Calu3 (cell line): ENCODE data around the gene HS3ST6. TPM values are rescaled to one million over a fixed set of nuclear protein-coding genes. Genes with fewer than 3 reads are reported as not detected.
"Not testable (repeated sequence)": the region's sequence is repeated elsewhere in the genome, so short reads cannot be mapped to it uniquely, and the experiment has no call there.

Source experiments
- BruUV-seq: library from RNA; stranded (reverse); fragments of 400-500 nt; replicated peaks from 2 replicates; lab custom pipeline; 2021; lab: Mats Ljungman, UMichigan
- CTCF ChIA-PET: fragments of 300-600 bp; sonication (Branson Sonifier 250); formaldehyde crosslinking; loops from one replicate; lab custom pipeline; 2022; ENCODE audit warnings: antibody characterized with exemption; lab: Charles Lee
- DNase-seq: peaks from one replicate; pipeline ENCODE4 v3.0.0; 2022
- H3K27ac Mint-ChIP-seq: one replicate; pipeline ENCODE4 v1.8.0; 2022; ENCODE audit warnings: mixed read lengths; ENCODE audit not compliant: unreplicated experiment
- H3K27me3 Mint-ChIP-seq: one replicate; pipeline ENCODE4 v1.8.0; 2022; ENCODE audit warnings: mixed read lengths; ENCODE audit not compliant: unreplicated experiment
- H3K36me3 Mint-ChIP-seq: one replicate; pipeline ENCODE4 v1.8.0; 2022; ENCODE audit warnings: mild to moderate bottlenecking, moderate library complexity, mixed read lengths; ENCODE audit not compliant: insufficient read depth, unreplicated experiment
- H3K4me1 Mint-ChIP-seq: one replicate; pipeline ENCODE4 v1.8.0; 2022; ENCODE audit warnings: mild to moderate bottlenecking, low read depth, mixed read lengths; ENCODE audit not compliant: unreplicated experiment
- H3K4me3 Mint-ChIP-seq: one replicate; pipeline ENCODE4 v1.8.0; 2022; ENCODE audit warnings: mild to moderate bottlenecking, low read depth, moderate library complexity, mixed read lengths; ENCODE audit not compliant: unreplicated experiment
- H3K9me3 Mint-ChIP-seq: one replicate; pipeline ENCODE4 v1.8.0; 2022; ENCODE audit warnings: low read depth, mixed read lengths; ENCODE audit not compliant: unreplicated experiment
- intact Hi-C: fragments of 100-400 bp; cut with micrococcal nuclease; formaldehyde crosslinking; loops from one replicate; pipeline ENCODE4 v1.10.0; 2022; ENCODE audit not compliant: unreplicated experiment
- total RNA-seq: library from RNA; stranded (reverse); gene quantifications from 2 replicates; pipeline ENCODE4 v1.2.3, GENCODE V29; 2022
- TF ChIP-seq, protein P1 (sequence below): fragments of 200-600 bp; IDR thresholded peaks from one replicate; pipeline ENCODE4 v1.8.0; 2022; ENCODE audit warnings: antibody characterized with exemption; ENCODE audit not compliant: unreplicated experiment

HS3ST6 gene
- total RNA-seq, 1 experiment from 2014 or later: not detected

DNA sequence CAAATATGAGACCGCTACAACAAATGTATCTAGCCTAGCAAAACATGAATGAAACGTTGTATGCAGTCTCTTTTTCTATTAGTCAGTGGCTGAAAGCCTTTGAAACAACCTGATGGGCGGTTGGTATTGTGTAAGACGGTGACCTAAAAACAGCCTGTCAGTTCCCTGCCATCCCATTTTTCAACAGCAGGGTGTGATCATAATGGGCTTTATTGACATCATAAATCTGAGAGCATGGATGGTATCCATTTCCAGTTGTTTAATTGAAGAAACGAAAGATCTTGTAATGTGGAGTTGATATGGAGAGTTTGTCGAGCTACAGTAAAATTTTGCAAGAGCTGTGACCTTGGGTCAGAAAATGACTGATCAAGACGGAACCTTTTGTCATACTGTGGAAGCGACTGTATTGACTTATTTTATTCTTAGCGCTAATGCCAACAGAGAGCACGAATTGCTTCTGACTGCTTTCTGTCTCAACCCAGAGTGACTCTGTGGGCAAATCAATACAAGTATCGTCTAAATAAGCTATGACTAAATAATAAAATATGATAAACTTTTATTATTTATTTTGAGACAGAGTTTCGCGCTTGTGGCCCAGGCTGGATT is 34.0 kb downstream of the HS3ST6 start:
- Mint-ChIP-seq H3K27ac (no peak overlapping the region), H3K9me3 (no peaks in the 10 kb centered on the region), H3K4me3 (no peak overlapping the region), H3K27me3 (peaks cover 37% of the 10 kb centered on the region), H3K36me3 (no peaks in the 10 kb centered on the region), H3K4me1 (peaks cover 13% of the 10 kb centered on the region)
- intact Hi-C loops: no loop called here
- TF ChIP-seq, protein P1, sequence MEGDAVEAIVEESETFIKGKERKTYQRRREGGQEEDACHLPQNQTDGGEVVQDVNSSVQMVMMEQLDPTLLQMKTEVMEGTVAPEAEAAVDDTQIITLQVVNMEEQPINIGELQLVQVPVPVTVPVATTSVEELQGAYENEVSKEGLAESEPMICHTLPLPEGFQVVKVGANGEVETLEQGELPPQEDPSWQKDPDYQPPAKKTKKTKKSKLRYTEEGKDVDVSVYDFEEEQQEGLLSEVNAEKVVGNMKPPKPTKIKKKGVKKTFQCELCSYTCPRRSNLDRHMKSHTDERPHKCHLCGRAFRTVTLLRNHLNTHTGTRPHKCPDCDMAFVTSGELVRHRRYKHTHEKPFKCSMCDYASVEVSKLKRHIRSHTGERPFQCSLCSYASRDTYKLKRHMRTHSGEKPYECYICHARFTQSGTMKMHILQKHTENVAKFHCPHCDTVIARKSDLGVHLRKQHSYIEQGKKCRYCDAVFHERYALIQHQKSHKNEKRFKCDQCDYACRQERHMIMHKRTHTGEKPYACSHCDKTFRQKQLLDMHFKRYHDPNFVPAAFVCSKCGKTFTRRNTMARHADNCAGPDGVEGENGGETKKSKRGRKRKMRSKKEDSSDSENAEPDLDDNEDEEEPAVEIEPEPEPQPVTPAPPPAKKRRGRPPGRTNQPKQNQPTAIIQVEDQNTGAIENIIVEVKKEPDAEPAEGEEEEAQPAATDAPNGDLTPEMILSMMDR: peak; percentile 28
- BruUV-seq: no TSS peak
- CTCF ChIA-PET: interaction anchor here (0.9 to 1.5 kb wide), 3 partner anchors 10 to 44 kb away, joined by 5 to 8 read pairs (median 7); no protein-coding TSS in a partner anchor
- peak; percentile 56 for DNase-seq

DNA sequence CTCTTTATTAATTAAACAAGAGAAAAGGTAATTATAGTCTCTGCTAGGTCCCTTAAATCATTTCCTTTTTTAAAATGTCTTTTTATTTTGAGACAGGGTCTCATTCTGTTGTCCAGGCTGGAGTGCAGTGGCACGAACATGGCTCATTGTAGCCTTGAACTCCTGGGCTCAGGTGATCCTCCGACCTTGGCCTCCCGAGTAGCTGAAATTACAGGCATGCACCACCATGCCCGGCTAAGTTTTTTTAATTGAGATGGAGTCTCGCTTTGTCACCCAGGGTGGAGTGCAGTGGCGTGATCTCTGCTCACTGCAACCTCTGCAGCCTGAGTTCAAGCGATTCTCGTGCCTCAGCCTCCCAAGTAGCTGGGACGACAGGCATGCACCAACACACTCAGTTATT is 37.0 kb downstream of the HS3ST6 start:
- H3K36me3 Mint-ChIP-seq, H3K9me3 Mint-ChIP-seq, H3K4me3 Mint-ChIP-seq, BruUV-seq, intact Hi-C loops, DNase-seq, H3K27ac Mint-ChIP-seq: not testable (repeated sequence)
- Mint-ChIP-seq H3K4me1 (peaks cover 13% of the 10 kb centered on the region), H3K27me3 (peaks cover 49% of the 10 kb centered on the region)
- CTCF ChIA-PET: interaction anchor here (0.7 kb wide), 3 partner anchors 42 to 1030 kb away, joined by 3 read pairs; no protein-coding TSS in a partner anchor

DNA sequence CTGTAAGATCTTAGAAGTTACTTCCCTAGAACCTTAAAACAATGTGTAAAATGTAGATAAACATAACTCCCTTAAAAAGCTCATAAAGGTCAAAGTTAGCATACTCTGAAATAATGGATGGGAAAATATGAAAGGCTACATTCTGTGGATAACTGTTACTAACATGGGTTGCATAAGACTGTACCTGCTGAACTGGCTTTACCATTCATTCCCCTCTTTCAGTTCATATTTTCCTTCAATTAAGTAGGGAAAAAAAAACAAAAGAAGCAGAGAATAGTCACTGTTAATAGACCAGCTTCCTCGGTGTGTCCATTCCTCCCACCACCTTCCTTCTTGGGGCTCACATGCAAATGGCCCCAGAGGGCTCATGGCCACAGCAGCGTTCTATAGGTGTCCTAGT is 38.7 kb downstream of the HS3ST6 start:
- intact Hi-C loops: no loop called here
- CTCF ChIA-PET: interaction anchor here (0.6 to 0.7 kb wide), 2 partner anchors 30 to 33 kb away, joined by 3 read pairs; no protein-coding TSS in a partner anchor
- H3K27me3 Mint-ChIP-seq: peaks cover 50% of the 10 kb centered on the region
- H3K4me1 Mint-ChIP-seq: peaks cover 7% of the 10 kb centered on the region
- no TSS peak for BruUV-seq
- H3K9me3 Mint-ChIP-seq: no peaks in the 10 kb centered on the region
- H3K36me3 Mint-ChIP-seq: no peaks in the 10 kb centered on the region
- no peak overlapping the region for H3K4me3 Mint-ChIP-seq
- no peak overlapping the region for H3K27ac Mint-ChIP-seq
- DNase-seq: no peak
- TF ChIP-seq, protein P1: no peak

DNA sequence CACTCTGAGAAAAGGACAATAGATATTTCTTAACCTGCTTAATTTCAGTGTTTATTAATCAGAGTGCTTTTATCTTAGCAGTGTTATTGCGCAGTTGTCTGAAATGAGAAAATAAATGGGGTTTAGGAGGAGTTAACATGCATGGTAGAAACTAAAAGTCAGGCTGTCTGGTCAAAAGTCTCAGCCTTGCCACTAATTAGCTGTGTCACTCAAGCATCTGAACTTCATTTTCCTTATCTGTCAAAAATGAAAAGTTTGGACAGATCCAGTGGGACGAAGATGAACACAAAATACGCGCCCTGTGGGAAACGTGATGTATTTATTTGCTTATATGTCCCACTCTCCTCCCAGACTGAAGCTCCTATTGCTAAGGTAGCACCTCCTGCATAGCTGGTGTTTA is 40.0 kb downstream of the HS3ST6 start:
- TF ChIP-seq, protein P1: no peak
- CTCF ChIA-PET: interaction anchor here (0.5 kb wide), 1 partner anchor 673 kb away, joined by 5 read pairs; no protein-coding TSS in a partner anchor
- no peak overlapping the region for H3K4me3 Mint-ChIP-seq
- intact Hi-C loops: no loop called here
- H3K36me3 Mint-ChIP-seq: no peaks in the 10 kb centered on the region
- BruUV-seq: no TSS peak
- H3K27ac Mint-ChIP-seq: no peak overlapping the region
- no peaks in the 10 kb centered on the region for H3K9me3 Mint-ChIP-seq
- H3K4me1 Mint-ChIP-seq: no peaks in the 10 kb centered on the region
- no peak for DNase-seq
- peaks cover 41% of the 10 kb centered on the region for H3K27me3 Mint-ChIP-seq

DNA sequence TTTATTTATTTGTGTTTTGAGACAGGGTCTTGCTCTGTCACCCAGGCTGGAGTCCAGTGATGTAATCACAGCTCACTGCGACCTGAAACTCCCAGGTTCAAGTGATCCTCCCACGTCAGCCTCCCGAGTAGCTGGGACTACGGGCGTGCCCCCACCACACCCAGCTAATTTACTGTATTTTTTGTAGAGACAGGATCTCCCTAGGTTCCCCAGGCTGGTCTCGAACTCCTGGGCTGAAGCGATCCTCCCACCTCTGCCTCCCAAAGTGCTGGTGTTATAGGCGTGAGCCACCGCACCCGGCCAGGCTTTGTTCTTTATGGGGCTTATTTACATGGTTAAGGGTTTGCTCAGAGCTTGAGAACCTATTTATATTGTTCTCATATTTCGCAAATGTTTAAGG is 40.4 kb downstream of the HS3ST6 start:
- DNase-seq: no peak
- no peak overlapping the region for H3K4me3 Mint-ChIP-seq
- intact Hi-C loops: no loop called here
- no peaks in the 10 kb centered on the region for H3K9me3 Mint-ChIP-seq
- no peaks in the 10 kb centered on the region for H3K36me3 Mint-ChIP-seq
- H3K4me1 Mint-ChIP-seq: no peaks in the 10 kb centered on the region
- TF ChIP-seq, protein P1: no peak
- BruUV-seq: no TSS peak
- H3K27me3 Mint-ChIP-seq: peaks cover 41% of the 10 kb centered on the region
- H3K27ac Mint-ChIP-seq: no peak overlapping the region
- CTCF ChIA-PET: interaction anchor here (0.5 kb wide), 1 partner anchor 673 kb away, joined by 5 read pairs; no protein-coding TSS in a partner anchor
